ENCODE results near the gene BTBD9.
A peak's percentile ranks its signal among the peaks of the same experiment; 100 is the strongest.
"Not testable (repeated sequence)": the region's sequence is repeated elsewhere in the genome, so short reads cannot be mapped to it uniquely, and the experiment has no call there.

BTBD9 gene

DNA sequence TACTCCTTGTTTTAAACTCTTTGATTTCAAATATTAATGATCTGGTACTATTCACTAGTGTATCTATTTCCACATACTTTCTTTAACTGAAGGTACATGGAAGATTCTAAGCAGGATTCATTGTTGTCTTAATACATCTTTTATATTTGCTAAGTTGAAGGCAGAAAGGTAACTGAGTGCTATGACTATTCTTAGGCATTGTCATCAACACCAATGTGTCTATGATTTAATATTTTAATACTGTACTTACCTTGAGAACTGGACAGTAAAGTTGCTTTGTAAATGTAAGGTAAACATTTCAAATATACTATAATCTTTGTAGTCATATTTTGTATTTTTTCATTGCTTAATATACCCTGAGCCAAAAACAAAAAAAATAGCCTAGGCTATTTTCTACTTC is 8.9 kb upstream of the BTBD9 start:
- no peak for DNase-seq

- no peak for DNase-seq
Observed at GRCh38 chr6:38646166-38646878, 6.6 kb upstream of the BTBD9 start.

DNA sequence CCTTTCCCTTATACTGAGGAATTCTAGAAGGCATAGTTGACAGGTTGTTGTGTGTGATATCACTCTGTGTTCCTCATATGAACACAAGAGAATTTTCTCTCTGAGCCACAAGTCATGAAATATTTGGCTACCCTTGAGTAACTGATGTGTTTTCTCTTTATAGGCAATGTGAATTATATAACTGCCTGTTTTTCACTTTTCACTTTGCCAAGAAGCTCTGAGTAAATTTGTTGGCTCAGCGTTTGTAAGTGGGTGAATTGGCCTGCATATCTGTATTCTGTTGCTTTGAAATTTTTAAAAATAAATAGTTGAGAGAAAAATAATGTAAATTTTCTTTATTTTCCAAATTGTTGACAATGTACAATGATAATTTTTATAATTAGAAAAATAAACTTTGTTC is 5.2 kb upstream of the BTBD9 start:
- DNase-seq: no peak

- DNase-seq: no peak
Observed at GRCh38 chr6:38640216-38640909, 634 bp upstream of the BTBD9 start.

- DNase-seq: peak; percentile 75
Observed at GRCh38 chr6:38638941-38639497, 710 bp downstream of the BTBD9 start.

GRCh38 chr6:38637756-38638155 is 2.0 kb downstream of the BTBD9 start:
- DNase-seq: no peak

DNA sequence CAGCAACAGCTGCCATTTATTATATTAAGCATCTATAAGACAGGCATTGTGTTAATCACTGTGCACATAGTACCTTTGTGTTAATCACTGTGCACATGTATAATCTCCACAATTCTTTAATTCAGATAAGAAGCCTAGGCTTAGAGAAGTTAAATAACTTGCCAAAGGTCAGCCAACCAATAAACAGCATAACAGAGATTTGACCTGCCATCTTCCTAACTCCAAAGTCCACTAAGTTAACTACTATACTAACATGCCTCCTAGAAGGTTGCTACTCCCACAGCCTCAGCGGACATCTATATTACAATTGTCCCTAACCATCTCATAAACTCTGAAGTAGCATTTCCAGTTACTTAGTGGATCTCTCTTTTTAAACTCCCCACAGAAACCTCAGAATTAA is 3.7 kb downstream of the BTBD9 start:
- DNase-seq: no peak

DNA sequence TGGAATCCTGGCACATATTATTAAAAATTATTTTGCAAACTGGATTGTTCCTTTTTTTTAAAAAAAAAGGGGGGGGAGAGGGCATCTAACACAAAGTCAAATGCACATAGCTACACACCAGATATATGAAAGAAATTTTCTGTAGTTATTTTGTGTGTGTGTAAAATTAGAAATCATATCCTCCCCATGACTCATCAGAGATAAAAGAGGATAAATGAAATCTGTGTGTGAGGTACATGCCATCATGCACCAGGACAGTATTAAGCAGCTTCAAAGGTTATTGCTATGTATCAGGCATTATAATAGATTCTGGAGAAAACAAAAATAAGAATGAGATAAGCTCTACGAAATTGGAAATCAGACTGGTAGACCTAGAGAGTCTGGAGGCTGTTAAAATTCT is 5.2 kb downstream of the BTBD9 start:
- DNase-seq: no peak

GRCh38 chr6:38632490-38632889 is 7.2 kb downstream of the BTBD9 start:
- no peak for DNase-seq

- DNase-seq: no peak
Observed at GRCh38 chr6:38631186-38631783, 8.4 kb downstream of the BTBD9 start.

- no peak for DNase-seq
Observed at GRCh38 chr6:38625217-38625616, 14.5 kb downstream of the BTBD9 start.

DNA sequence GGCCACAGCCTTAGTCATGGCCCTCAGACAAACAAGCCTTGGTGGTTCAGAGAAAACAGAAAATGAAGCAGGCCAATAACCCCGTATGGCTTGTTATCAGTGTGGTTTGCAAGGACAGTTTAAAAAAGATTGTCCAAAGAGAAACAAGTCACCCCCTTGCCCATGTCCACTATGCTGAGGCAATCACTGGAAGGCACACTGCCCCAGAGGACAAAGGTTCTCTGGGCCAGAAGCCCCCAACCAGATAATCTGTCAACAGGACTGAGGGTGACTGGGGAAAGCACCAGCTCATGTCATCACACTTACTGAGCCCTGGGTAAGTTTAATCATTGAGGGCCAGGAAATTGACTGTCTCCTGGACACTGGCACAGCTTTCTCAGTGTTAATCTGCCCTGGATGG is 20.4 kb downstream of the BTBD9 start:
- DNase-seq: not testable (repeated sequence)

- not testable (repeated sequence) for DNase-seq
Observed at GRCh38 chr6:38618301-38618700, 21.4 kb downstream of the BTBD9 start.

DNA sequence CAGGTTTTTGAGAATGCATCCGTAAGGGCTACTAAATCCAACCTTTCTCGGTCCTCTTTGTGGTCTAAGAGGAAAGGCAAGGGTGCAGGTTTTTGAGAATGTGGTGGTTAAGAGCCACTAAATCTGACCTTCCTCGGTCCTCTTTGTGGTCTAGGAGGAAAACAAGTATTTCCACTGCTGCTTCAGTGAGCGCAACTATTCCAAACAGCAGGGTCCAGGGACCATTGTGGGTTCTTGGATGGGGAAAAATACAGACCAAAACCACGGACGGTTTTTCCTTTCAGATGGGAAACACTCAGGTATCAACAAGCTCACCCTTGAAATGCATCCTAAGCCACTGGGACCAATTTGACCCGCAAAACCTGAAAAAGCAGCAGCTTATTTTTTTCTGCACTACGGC is 21.9 kb downstream of the BTBD9 start:
- DNase-seq: no peak

DNA sequence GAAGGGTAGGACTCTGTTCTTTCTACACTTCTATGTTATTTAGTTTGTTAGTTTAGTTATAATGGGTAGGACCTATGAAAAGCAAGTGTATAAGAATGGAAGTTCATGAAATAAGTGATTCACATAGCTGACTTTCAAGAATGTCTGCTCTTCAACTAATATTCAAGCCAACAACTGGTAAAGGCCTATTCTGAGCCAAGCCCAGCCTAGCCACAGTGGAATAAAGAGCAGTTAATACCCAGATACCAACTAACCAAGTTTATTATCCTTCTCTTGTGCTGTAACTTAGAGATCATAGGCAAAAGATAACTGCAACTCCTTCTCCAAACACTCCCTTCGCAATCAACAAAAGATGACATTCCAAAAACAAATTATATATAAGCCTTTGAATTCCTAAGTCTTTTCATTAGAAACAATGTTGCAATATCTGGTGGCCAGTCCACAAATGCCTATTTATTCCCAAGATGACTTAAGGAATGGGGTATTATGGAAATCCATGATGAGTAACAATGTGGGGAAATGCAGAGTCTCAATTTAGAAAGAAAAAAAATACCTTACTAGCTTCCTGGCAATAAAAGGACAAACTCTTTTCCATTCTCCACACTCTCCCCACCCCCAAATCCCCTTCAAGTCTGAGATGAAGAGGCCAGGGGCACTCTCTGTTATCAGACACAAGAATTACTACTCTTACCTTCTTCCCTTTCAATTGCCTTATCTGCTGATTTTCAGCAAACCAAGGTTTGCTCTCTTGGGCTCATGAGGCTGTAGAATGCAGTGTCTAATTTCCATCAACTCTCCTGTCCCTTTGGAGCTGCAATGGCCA is 27.4 kb downstream of the BTBD9 start:
- DNase-seq: no peak

- no peak for DNase-seq
Observed at GRCh38 chr6:38610050-38610625, 29.6 kb downstream of the BTBD9 start.

- DNase-seq: no peak
Observed at GRCh38 chr6:38604700-38605099, 35.0 kb downstream of the BTBD9 start.

GRCh38 chr6:38603966-38604365 is 35.8 kb downstream of the BTBD9 start:
- no peak for DNase-seq

GRCh38 chr6:38603496-38603895 is 36.2 kb downstream of the BTBD9 start:
- DNase-seq: no peak

- no peak for DNase-seq
Observed at GRCh38 chr6:38599966-38600550, 39.7 kb downstream of the BTBD9 start.

- DNase-seq: no peak
Observed at GRCh38 chr6:38599261-38599660, 40.5 kb downstream of the BTBD9 start.

- no peak for DNase-seq
Observed at GRCh38 chr6:38593998-38594665, 45.6 kb downstream of the BTBD9 start.

Data from activated naive CD4-positive, alpha-beta T cell treated with Interleukin-2 at 50 U/mL for 16 hours (primary cell).